OCI-LY1 (cell line): ENCODE data around the gene REEP6.

Experiments
- EZH2 ChIP-seq: fragments of 200-600 bp; sonication (generic), shearing (Covaris generic); IDR thresholded peaks from 2 replicates; pipeline ENCODE4 v1.8.0; 2017; ENCODE audit warnings: borderline replicate concordance, mixed run types, mild to moderate bottlenecking, antibody characterized with exemption, low read length, moderate library complexity, mixed read lengths
- TF ChIP-seq, protein P1 (sequence below): fragments of 200-600 bp; sonication (generic), shearing (Covaris generic); IDR thresholded peaks from 2 replicates; pipeline ENCODE4 v1.5.1; 2017; ENCODE audit warnings: mild to moderate bottlenecking, antibody characterized with exemption, low read length, moderate library complexity, mixed read lengths

DNA sequence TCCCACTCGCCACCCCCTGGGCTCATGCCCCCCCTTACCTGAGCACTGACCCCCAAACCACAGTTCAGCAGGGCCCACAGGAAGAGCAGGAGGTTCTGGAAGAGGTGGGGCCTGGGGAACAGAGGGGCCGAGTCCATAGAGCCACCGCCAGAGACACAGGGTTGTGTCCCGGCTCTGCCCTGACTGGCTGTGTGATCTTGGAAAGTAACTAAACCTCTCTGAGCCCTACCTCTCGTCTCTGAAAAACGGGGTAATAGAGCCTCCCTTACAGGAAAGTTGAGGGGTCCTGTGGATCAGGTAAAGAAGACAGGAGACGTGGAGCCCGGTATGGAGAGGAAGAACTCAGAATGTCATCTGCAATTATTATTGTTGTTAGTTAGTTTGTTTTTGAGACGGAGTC is 19.8 kb downstream of the REEP6 start:
- TF ChIP-seq, protein P1, sequence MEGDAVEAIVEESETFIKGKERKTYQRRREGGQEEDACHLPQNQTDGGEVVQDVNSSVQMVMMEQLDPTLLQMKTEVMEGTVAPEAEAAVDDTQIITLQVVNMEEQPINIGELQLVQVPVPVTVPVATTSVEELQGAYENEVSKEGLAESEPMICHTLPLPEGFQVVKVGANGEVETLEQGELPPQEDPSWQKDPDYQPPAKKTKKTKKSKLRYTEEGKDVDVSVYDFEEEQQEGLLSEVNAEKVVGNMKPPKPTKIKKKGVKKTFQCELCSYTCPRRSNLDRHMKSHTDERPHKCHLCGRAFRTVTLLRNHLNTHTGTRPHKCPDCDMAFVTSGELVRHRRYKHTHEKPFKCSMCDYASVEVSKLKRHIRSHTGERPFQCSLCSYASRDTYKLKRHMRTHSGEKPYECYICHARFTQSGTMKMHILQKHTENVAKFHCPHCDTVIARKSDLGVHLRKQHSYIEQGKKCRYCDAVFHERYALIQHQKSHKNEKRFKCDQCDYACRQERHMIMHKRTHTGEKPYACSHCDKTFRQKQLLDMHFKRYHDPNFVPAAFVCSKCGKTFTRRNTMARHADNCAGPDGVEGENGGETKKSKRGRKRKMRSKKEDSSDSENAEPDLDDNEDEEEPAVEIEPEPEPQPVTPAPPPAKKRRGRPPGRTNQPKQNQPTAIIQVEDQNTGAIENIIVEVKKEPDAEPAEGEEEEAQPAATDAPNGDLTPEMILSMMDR, result no peak
- no peak for TF ChIP-seq EZH2
